Keratinocyte (primary cell): ENCODE data around the gene ARID1B. TPM values are rescaled to one million over a fixed set of nuclear protein-coding genes. Genes with fewer than 3 reads are reported as not detected.

Experiments used
- DNase-seq: peaks from one replicate; pipeline ENCODE4 v3.0.0-alpha.2; 2011; ENCODE audit warnings: low read depth, missing footprints, low spot score
- FAIRE-seq: peaks from 2 replicates; lab custom pipeline; 2011; peaks lifted over from hg19 to GRCh38; lab: Jason Lieb, UNC
- H2AFZ ChIP-seq: 2 replicates; pipeline ENCODE4 v1.6.0; 2012; ENCODE audit warnings: low read length, control low read depth, inconsistent platforms; ENCODE audit not compliant: control insufficient read depth
- H3K27ac ChIP-seq: 2 replicates; pipeline ENCODE4 v1.5.1; 2011; ENCODE audit warnings: low read length; ENCODE audit not compliant: control insufficient read depth, insufficient read depth
- H3K27me3 ChIP-seq: 3 replicates; pipeline ENCODE4 v1.6.0; 2011; ENCODE audit warnings: low read length; ENCODE audit not compliant: control insufficient read depth, insufficient read depth; ENCODE audit errors: extremely low read depth
- H3K36me3 ChIP-seq, 2 experiments: 2 replicates in 1 of 2; 3 replicates in 1 of 2; pipeline ENCODE4 v1.5.1; 2011; ENCODE audit warnings: low read length in 2 of 2, mild to moderate bottlenecking in 1 of 2; ENCODE audit not compliant: control insufficient read depth in 2 of 2, insufficient read depth in 2 of 2; ENCODE audit errors: extremely low read depth in 1 of 2
- H3K4me1 ChIP-seq: 3 replicates; pipeline ENCODE4 v1.5.1; 2011; ENCODE audit warnings: low read length; ENCODE audit not compliant: control insufficient read depth, insufficient read depth; ENCODE audit errors: extremely low read depth
- H3K4me2 ChIP-seq: 3 replicates; pipeline ENCODE4 v1.6.0; 2011; ENCODE audit warnings: low read depth, low read length; ENCODE audit not compliant: control insufficient read depth, insufficient read depth; ENCODE audit errors: extremely low read depth
- H3K4me3 ChIP-seq, 3 experiments: fragments of 200-600 bp in 1 of 3; sonication (generic) in 1 of 3; 2 replicates in 2 of 3; 3 replicates in 1 of 3; pipeline ENCODE4 v1.5.1; 2011 to 2016; ENCODE audit warnings: low read length in 3 of 3, mild to moderate bottlenecking in 3 of 3, control low read depth in 2 of 3, inconsistent platforms in 1 of 3, low read depth in 1 of 3, mixed read lengths in 1 of 3, mixed run types in 1 of 3, moderate library complexity in 1 of 3; ENCODE audit not compliant: control insufficient read depth in 2 of 3, insufficient read depth in 2 of 3; ENCODE audit errors: extremely low read depth in 1 of 3
- H3K79me2 ChIP-seq: 2 replicates; pipeline ENCODE4 v1.6.0; 2012; ENCODE audit warnings: low read length; ENCODE audit not compliant: control insufficient read depth, insufficient read depth
- H3K9ac ChIP-seq: 3 replicates; pipeline ENCODE4 v1.6.0; 2011; ENCODE audit warnings: low read length; ENCODE audit not compliant: control insufficient read depth, insufficient read depth; ENCODE audit errors: extremely low read depth
- H3K9me1 ChIP-seq: 3 replicates; pipeline ENCODE4 v1.6.0; 2011; ENCODE audit warnings: low read length; ENCODE audit not compliant: control insufficient read depth, insufficient read depth; ENCODE audit errors: extremely low read depth
- H3K9me3 ChIP-seq: 2 replicates; pipeline ENCODE4 v1.5.1; 2012; ENCODE audit warnings: low read depth, low read length; ENCODE audit not compliant: control insufficient read depth
- H4K20me1 ChIP-seq: 3 replicates; pipeline ENCODE4 v1.6.0; 2011; ENCODE audit warnings: low read length; ENCODE audit not compliant: control insufficient read depth, insufficient read depth; ENCODE audit errors: extremely low read depth
- EZH2 ChIP-seq: IDR thresholded peaks from one replicate; pipeline ENCODE4 v1.6.1; 2012; ENCODE audit warnings: inconsistent platforms, mild to moderate bottlenecking, low read length, moderate library complexity
- dilution Hi-C: fragments of 300-500 bp; cut with MboI; formaldehyde crosslinking; loops from one replicate; pipeline ENCODE4 v1.7.0; 2020; ENCODE audit warnings: low sequenced_read_pairs; ENCODE audit not compliant: extremely low pct_ligation_motif_present
- polyA plus RNA-seq, 5 experiments: library from polyadenylated mRNA; depleted of rRNA in 3 of 5; stranded (reverse) in 3 of 5; stranded (forward) in 1 of 5; unstranded in 1 of 5; fragments of >200 nt; gene quantifications; 1 replicate in 1 of 5; 2 replicates in 3 of 5; 3 replicates in 1 of 5; pipeline versions ENCODE4 v1.2.1 to v1.2.3, GENCODE V29; 2011 to 2012; ENCODE audit warnings: missing spikeins in 2 of 5, low read depth in 1 of 5, low replicate concordance in 1 of 5
- TF ChIP-seq, protein P1 (sequence below), 3 experiments: IDR thresholded peaks in 1 of 3; conservative IDR thresholded peaks in 1 of 3; optimal IDR thresholded peaks in 1 of 3; 2 replicates in 2 of 3; 3 replicates in 1 of 3; pipeline versions ENCODE3 to v1.5.1; 2011; ENCODE audit warnings: low read length in 3 of 3, mild to moderate bottlenecking in 3 of 3, moderate library complexity in 2 of 3, control low read depth in 1 of 3, inconsistent platforms in 1 of 3; ENCODE audit not compliant: insufficient read depth in 2 of 3; ENCODE audit errors: extremely low read depth in 1 of 3

Gene ARID1B
- polyA plus RNA-seq, 1 donor (not counting 4 experiments of a cell fraction or from before 2014, with no cell fraction given), result 14.9 TPM

DNA sequence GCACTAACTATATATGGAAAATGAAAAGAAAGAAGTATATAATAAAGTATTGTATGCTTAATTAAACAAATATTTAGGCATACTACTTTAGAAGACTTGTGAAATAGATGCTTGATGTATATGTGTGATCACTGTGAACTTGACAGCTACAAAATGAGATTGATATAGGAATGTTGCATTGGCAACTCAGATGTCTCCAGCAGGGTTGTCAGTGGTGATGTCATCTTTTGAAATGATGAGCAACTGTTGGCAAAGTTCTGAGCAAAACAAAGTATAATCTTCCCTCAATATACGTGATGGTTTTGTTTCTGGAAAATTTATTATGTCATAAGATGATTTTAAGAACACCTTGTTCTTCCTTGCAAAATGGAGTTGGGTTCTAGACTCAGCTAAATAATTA is 133.8 kb downstream of the ARID1B start:
- no peaks in the 10 kb centered on the region for H4K20me1 ChIP-seq
- no peak overlapping the region for H3K27ac ChIP-seq
- no peaks in the 10 kb centered on the region for H3K27me3 ChIP-seq
- H3K4me2 ChIP-seq, result no peak overlapping the region
- dilution Hi-C loops, result no loop called here
- no peaks in the 10 kb centered on the region for H3K36me3 ChIP-seq
- no peak for TF ChIP-seq EZH2
- TF ChIP-seq, protein P1, sequence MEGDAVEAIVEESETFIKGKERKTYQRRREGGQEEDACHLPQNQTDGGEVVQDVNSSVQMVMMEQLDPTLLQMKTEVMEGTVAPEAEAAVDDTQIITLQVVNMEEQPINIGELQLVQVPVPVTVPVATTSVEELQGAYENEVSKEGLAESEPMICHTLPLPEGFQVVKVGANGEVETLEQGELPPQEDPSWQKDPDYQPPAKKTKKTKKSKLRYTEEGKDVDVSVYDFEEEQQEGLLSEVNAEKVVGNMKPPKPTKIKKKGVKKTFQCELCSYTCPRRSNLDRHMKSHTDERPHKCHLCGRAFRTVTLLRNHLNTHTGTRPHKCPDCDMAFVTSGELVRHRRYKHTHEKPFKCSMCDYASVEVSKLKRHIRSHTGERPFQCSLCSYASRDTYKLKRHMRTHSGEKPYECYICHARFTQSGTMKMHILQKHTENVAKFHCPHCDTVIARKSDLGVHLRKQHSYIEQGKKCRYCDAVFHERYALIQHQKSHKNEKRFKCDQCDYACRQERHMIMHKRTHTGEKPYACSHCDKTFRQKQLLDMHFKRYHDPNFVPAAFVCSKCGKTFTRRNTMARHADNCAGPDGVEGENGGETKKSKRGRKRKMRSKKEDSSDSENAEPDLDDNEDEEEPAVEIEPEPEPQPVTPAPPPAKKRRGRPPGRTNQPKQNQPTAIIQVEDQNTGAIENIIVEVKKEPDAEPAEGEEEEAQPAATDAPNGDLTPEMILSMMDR (optimal IDR thresholded peaks at IDR 0.05 in 1 of 3, IDR thresholded peaks at IDR 0.05 in 1 of 3, conservative IDR thresholded peaks at IDR 0.05 in 1 of 3; ENCODE audit: extremely low read depth in 1 of 3, insufficient read depth in 2 of 3, low read length in 3 of 3), result no peak
- H3K79me2 ChIP-seq, result peaks cover 2% of the 10 kb centered on the region
- DNase-seq (no peak), FAIRE-seq (no peak)
- H3K4me3 ChIP-seq, result no peak overlapping the region
- no peaks in the 10 kb centered on the region for H3K9me3 ChIP-seq
- H3K9me1 ChIP-seq, result no peaks in the 10 kb centered on the region
- no peaks in the 10 kb centered on the region for H3K4me1 ChIP-seq
- no peak overlapping the region for H3K9ac ChIP-seq
- no peak overlapping the region for H2AFZ ChIP-seq

DNA sequence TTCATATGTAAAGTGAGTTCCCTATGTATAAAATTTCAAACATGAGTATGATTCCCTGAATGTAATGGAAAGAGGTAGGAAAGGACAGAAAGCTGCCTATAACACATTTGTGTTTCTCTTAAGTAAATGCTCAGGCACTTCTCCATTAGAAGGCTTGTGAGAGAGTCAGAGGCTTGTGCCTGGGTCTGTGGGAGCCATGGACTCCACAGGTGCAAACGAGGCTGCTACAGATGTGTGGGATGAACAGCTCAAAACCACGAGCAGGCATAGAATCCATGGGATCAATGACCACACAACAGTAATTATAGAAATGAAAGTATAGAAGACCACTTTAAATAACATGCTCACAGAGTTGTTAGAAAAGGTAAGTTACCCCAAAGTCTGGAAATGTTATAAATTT is 134.4 kb downstream of the ARID1B start:
- Histone ChIP-seq H3K9ac (no peak overlapping the region), H3K4me3 (no peak overlapping the region), H2AFZ (no peak overlapping the region), H3K4me2 (no peak overlapping the region), H3K9me1 (no peaks in the 10 kb centered on the region), H3K36me3 (no peaks in the 10 kb centered on the region), H3K4me1 (no peaks in the 10 kb centered on the region), H3K27ac (no peak overlapping the region), H3K79me2 (peaks cover 2% of the 10 kb centered on the region), H3K27me3 (no peaks in the 10 kb centered on the region), H4K20me1 (no peaks in the 10 kb centered on the region), H3K9me3 (no peaks in the 10 kb centered on the region)
- TF ChIP-seq, protein P1 (optimal IDR thresholded peaks at IDR 0.05 in 1 of 3, IDR thresholded peaks at IDR 0.05 in 1 of 3, conservative IDR thresholded peaks at IDR 0.05 in 1 of 3; ENCODE audit: extremely low read depth in 1 of 3, insufficient read depth in 2 of 3, low read length in 3 of 3), result no peak
- no peak for TF ChIP-seq EZH2
- no peak for DNase-seq
- dilution Hi-C loops, result no loop called here
- FAIRE-seq, result no peak
